Measurements from ENCODE around the gene SETD1B.
A peak's percentile ranks its signal among the peaks of the same experiment; 100 is the strongest.
"Not testable (repeated sequence)": the region's sequence is repeated elsewhere in the genome, so short reads cannot be mapped to it uniquely, and the experiment has no call there.

SETD1B gene

GRCh38 chr12:121789800-121790728 lies 13.7 kb upstream of the SETD1B start:
- H3K9me2 ChIP-seq (replicated peaks; ENCODE audit: control insufficient read depth, low read length): no peaks in the 10 kb centered on the region
- H3F3A ChIP-seq (ENCODE audit: control insufficient read depth, insufficient read depth): peaks cover 12% of the 10 kb centered on the region
- peaks cover 6% of the 10 kb centered on the region; the same call in 1 of the 2 replicates for H3K36me3 ChIP-seq (ENCODE audit: control insufficient read depth, low read length)
- H3K27me3 ChIP-seq (ENCODE audit: control insufficient read depth, low read length): no peaks in the 10 kb centered on the region
- peak overlapping the region; percentile 77 for H3K27ac ChIP-seq (ENCODE audit: low read depth, low read length)
- H3K79me2 ChIP-seq (ENCODE audit: control insufficient read depth, low read length): peaks cover 26% of the 10 kb centered on the region
- TF ChIP-seq CTCF (IDR thresholded peaks at IDR 0.05; ENCODE audit: low read depth, low read length, poor library complexity, severe bottlenecking) (no peak), EZH2phosphoT487 (IDR thresholded peaks at IDR 0.05; ENCODE audit: borderline replicate concordance, low read length) (no peak)
- H3K4me3 ChIP-seq (ENCODE audit: low read length): peak overlapping the region; percentile 62
- no peaks in the 10 kb centered on the region for H4K20me1 ChIP-seq (ENCODE audit: control insufficient read depth, insufficient read depth, low read depth, low read length)
- no peaks in the 10 kb centered on the region for H3K9me3 ChIP-seq (ENCODE audit: control insufficient read depth, insufficient read depth, low read length)
- peaks cover 77% of the 10 kb centered on the region for H3K4me1 ChIP-seq (ENCODE audit: control insufficient read depth, low read length)
- H3K4me2 ChIP-seq (ENCODE audit: low read length): peak overlapping the region; percentile 74

DNA sequence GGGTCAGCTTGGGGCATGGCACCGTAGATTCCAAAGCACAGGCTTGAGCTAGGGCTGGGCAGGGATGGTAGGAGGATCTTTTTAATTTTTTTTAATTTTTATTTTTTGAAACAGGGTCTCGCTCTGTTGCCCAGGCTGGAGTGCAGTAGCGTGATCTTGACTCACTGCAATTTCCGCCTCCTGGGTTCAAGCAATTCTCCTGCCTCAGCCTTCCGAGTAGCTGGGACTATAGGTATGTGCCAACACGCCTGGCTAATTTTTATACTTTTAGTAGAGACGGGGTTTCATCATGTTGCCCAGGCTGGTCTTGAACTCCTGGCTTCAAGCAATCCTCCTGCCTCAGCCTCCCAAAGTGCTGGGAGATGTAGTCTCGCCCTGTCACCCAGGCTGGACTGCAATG lies 13.0 kb upstream of the SETD1B start:
- peak overlapping the region; percentile 74 for H3K4me2 ChIP-seq (ENCODE audit: low read length)
- H3K4me3 ChIP-seq (ENCODE audit: low read length): 0 out of 2 replicates have a peak overlapping the region, but pooled peaks have one; percentile 62
- not testable (repeated sequence) for H3K36me3 ChIP-seq (ENCODE audit: control insufficient read depth, low read length); H3K27me3 ChIP-seq (ENCODE audit: control insufficient read depth, low read length); H4K20me1 ChIP-seq (ENCODE audit: control insufficient read depth, insufficient read depth, low read depth, low read length); H3K9me3 ChIP-seq (ENCODE audit: control insufficient read depth, insufficient read depth, low read length); H3K9me2 ChIP-seq (replicated peaks; ENCODE audit: control insufficient read depth, low read length)
- H3F3A ChIP-seq (ENCODE audit: control insufficient read depth, insufficient read depth): peaks cover 11% of the 10 kb centered on the region
- peaks cover 80% of the 10 kb centered on the region for H3K4me1 ChIP-seq (ENCODE audit: control insufficient read depth, low read length)
- peaks cover 26% of the 10 kb centered on the region for H3K79me2 ChIP-seq (ENCODE audit: control insufficient read depth, low read length)
- H3K27ac ChIP-seq (ENCODE audit: low read depth, low read length): peak overlapping the region; percentile 77

- Histone ChIP-seq H3K9me2 (replicated peaks; ENCODE audit: control insufficient read depth, low read length) (no peaks in the 10 kb centered on the region), H3K27me3 (ENCODE audit: control insufficient read depth, low read length) (no peaks in the 10 kb centered on the region), H3K79me2 (ENCODE audit: control insufficient read depth, low read length) (peaks cover 26% of the 10 kb centered on the region), H3K27ac (ENCODE audit: low read depth, low read length) (peak overlapping the region; percentile 19), H3F3A (ENCODE audit: control insufficient read depth, insufficient read depth) (peaks cover 11% of the 10 kb centered on the region), H4K20me1 (ENCODE audit: control insufficient read depth, insufficient read depth, low read depth, low read length) (no peaks in the 10 kb centered on the region), H3K4me1 (ENCODE audit: control insufficient read depth, low read length) (peaks cover 79% of the 10 kb centered on the region), H3K36me3 (ENCODE audit: control insufficient read depth, low read length) (peaks cover 8% of the 10 kb centered on the region; the same call in 1 of the 2 replicates), H3K9me3 (ENCODE audit: control insufficient read depth, insufficient read depth, low read length) (no peaks in the 10 kb centered on the region), H3K4me2 (ENCODE audit: low read length) (peak overlapping the region; percentile 97), H3K4me3 (ENCODE audit: low read length) (peak overlapping the region; percentile 89)
- TF ChIP-seq EZH2phosphoT487 (IDR thresholded peaks at IDR 0.05; ENCODE audit: borderline replicate concordance, low read length) (no peak), CTCF (IDR thresholded peaks at IDR 0.05; ENCODE audit: low read depth, low read length, poor library complexity, severe bottlenecking) (no peak)
Measured at GRCh38 chr12:121791671-121792551, 11.9 kb upstream of the SETD1B start.

Measured in DOHH2 (cell line).